SU-DHL-6 (cell line): Measurements from ENCODE around the gene ZCCHC7.

Experiments used
- H2AFZ ChIP-seq: fragments of 200-600 bp; sonication (generic); 2 replicates; pipeline ENCODE4 v1.6.1; 2014; ENCODE audit warnings: low read depth, mild to moderate bottlenecking, moderate library complexity, mixed read lengths, antibody characterized with exemption, low read length; ENCODE audit not compliant: severe bottlenecking
- H3F3A ChIP-seq: fragments of 200-600 bp; shearing (Covaris generic); 2 replicates; pipeline ENCODE4 v1.6.0; 2016; ENCODE audit warnings: antibody characterized with exemption, mild to moderate bottlenecking; ENCODE audit not compliant: insufficient read depth
- H3K27ac ChIP-seq: fragments of 200-600 bp; sonication (generic); 2 replicates; pipeline ENCODE4 v1.5.1; 2016; ENCODE audit warnings: low read depth, mild to moderate bottlenecking, low read length, moderate library complexity, mixed read lengths
- H3K27me3 ChIP-seq: fragments of 200-600 bp; sonication (generic), shearing (Covaris generic); 2 replicates; pipeline ENCODE4 v1.6.0; 2014; ENCODE audit warnings: mild to moderate bottlenecking, low read length
- H3K36me3 ChIP-seq: fragments of 200-600 bp; sonication (generic); 2 replicates; pipeline ENCODE4 v1.6.1; 2014; ENCODE audit warnings: mild to moderate bottlenecking, low read length, mixed read lengths
- H3K4me2 ChIP-seq: fragments of 300-600, 200-600 bp; shearing (Covaris generic), sonication (generic); 2 replicates; pipeline ENCODE4 v1.6.0; 2014; ENCODE audit warnings: low read length, low read depth, mild to moderate bottlenecking; ENCODE audit not compliant: poor library complexity, severe bottlenecking
- H3K4me3 ChIP-seq: fragments of 200-600 bp; sonication (generic); 2 replicates; pipeline ENCODE4 v1.5.1; 2014; ENCODE audit warnings: antibody characterized with exemption, low read length, mild to moderate bottlenecking, mixed read lengths; ENCODE audit not compliant: insufficient read depth, poor library complexity, severe bottlenecking
- H3K79me2 ChIP-seq: fragments of 200-600 bp; sonication (generic); 2 replicates; pipeline ENCODE4 v1.6.1; 2014; ENCODE audit warnings: mild to moderate bottlenecking, low read length, moderate library complexity; ENCODE audit not compliant: insufficient read depth
- H3K9ac ChIP-seq: fragments of 200-600 bp; sonication (generic); 2 replicates; pipeline ENCODE4 v1.7.0; 2014; ENCODE audit warnings: mild to moderate bottlenecking, low read length
- H3K9me2 ChIP-seq: fragments of 200-600 bp; sonication (generic); replicated peaks from 2 replicates; pipeline ENCODE4 v1.6.1; 2014; ENCODE audit warnings: low read length; ENCODE audit not compliant: insufficient read depth
- H3K9me3 ChIP-seq: fragments of 200-600 bp; sonication (generic); 2 replicates; pipeline ENCODE4 v1.6.1; 2014; ENCODE audit warnings: low read length, mixed read lengths; ENCODE audit not compliant: insufficient read depth
- H4K20me1 ChIP-seq: fragments of 200-600 bp; sonication (generic); 2 replicates; pipeline ENCODE4 v1.6.1; 2014; ENCODE audit warnings: low read depth, mild to moderate bottlenecking, antibody characterized with exemption, low read length, moderate library complexity, mixed read lengths
- EZH2phosphoT487 ChIP-seq: fragments of 200-600 bp; sonication (generic), shearing (Covaris generic); conservative IDR thresholded peaks from 2 replicates; pipeline ENCODE4 v1.6.1; 2018; ENCODE audit warnings: mild to moderate bottlenecking, antibody characterized with exemption, low read length, moderate library complexity, mixed read lengths
- TF ChIP-seq, protein P1 (sequence below): fragments of 200-600 bp; sonication (generic); IDR thresholded peaks from one replicate; pipeline ENCODE4 v1.5.1; 2017; ENCODE audit warnings: antibody characterized with exemption, mild to moderate bottlenecking, low read length, moderate library complexity; ENCODE audit not compliant: insufficient read depth, poor library complexity, severe bottlenecking

Gene ZCCHC7

DNA sequence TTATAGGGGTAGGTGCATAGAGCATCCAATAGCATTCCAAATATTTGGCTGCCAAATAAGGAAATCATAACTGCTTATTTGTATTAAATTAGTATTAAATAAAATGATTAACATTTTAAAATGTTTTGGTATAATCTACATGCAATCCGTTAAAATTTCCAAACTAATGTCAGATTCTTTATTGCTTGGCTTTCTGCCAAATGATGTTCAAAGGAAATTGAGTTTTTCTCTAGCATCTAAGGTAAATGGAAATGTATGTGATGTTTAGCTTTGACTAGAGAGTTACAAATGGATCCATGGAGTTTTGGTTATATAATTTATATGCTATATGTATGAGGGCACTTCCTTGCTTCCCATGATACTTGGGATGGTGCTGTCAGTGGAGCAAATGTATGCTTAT, 121.7 kb downstream of the ZCCHC7 start:
- TF ChIP-seq, protein P1, sequence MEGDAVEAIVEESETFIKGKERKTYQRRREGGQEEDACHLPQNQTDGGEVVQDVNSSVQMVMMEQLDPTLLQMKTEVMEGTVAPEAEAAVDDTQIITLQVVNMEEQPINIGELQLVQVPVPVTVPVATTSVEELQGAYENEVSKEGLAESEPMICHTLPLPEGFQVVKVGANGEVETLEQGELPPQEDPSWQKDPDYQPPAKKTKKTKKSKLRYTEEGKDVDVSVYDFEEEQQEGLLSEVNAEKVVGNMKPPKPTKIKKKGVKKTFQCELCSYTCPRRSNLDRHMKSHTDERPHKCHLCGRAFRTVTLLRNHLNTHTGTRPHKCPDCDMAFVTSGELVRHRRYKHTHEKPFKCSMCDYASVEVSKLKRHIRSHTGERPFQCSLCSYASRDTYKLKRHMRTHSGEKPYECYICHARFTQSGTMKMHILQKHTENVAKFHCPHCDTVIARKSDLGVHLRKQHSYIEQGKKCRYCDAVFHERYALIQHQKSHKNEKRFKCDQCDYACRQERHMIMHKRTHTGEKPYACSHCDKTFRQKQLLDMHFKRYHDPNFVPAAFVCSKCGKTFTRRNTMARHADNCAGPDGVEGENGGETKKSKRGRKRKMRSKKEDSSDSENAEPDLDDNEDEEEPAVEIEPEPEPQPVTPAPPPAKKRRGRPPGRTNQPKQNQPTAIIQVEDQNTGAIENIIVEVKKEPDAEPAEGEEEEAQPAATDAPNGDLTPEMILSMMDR, result no peak
- no peak for TF ChIP-seq EZH2phosphoT487
- Histone ChIP-seq H3K4me3 (no peak overlapping the region), H3K9ac (no peak overlapping the region), H3K27ac (peak overlapping the region; percentile 16; the same call in 1 of the 2 replicates), H3K9me3 (no peaks in the 10 kb centered on the region), H3K4me2 (peak overlapping the region; percentile 29), H3K27me3 (no peaks in the 10 kb centered on the region), H2AFZ (no peak overlapping the region), H4K20me1 (peaks cover 58% of the 10 kb centered on the region), H3K79me2 (peaks cover 100% of the 10 kb centered on the region), H3K36me3 (peaks cover 14% of the 10 kb centered on the region; the same call in 1 of the 2 replicates), H3K9me2 (no peaks in the 10 kb centered on the region), H3F3A (peaks cover 65% of the 10 kb centered on the region)

DNA sequence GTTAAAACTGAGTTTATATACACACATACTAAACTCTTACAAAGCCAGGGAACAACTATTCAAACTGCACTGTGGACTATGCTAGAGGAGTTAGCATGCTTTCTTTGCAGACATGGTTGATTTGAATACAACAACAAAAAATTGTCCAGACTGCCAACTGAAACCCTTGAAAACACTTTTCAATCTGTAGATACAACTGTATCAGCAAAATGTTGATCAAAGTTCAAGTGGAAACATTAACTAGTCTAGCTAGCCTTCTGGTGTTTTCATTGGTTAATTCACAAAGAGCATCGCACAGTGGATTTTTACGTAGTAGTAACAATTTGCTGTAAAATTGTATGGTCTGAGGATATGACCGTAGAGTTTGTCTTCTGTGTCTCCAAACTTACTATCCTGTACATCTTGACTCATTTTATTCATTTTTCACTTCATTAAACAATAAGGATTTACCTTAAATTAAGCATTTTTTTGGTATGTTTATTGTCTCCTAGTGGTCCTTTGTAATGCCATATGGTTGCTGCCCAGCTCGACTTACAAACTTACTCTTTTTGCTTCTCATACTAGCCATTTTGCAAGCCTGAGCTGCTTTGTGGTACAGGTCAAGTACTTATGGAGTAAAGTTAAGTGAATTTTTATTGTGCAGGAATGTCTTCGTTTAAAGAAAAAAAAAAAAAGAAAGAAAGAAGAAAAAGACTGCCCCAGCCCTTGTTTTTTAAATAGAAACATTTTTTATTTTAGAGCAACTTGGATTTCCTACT, 123.4 kb downstream of the ZCCHC7 start:
- Histone ChIP-seq H3K9ac (no peak overlapping the region), H3K79me2 (peaks cover 100% of the 10 kb centered on the region), H3K4me2 (peak overlapping the region; percentile 29)

DNA sequence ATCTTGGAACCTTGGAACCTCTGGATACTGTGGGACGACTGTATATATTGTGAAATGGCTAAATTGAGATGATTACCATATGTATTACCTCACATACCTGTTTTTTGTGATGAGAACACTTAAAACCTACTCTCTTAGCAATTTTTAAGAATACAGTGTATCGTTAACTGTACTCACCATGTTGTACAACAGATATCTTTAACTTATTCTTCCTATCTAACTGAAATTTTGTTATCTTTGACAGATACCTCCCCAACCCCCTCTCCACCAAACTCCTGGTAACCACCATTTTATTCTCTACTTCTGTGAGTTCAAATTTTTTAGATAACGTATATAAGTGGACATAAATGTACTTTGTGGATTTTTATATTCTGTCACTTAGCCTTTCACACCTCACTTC, 126.5 kb downstream of the ZCCHC7 start:
- Histone ChIP-seq H3K9me2 (no peaks in the 10 kb centered on the region), H3F3A (peaks cover 41% of the 10 kb centered on the region; the same call in 1 of the 2 replicates), H3K36me3 (peaks cover 30% of the 10 kb centered on the region), H3K27ac (no peak overlapping the region), H3K9ac (no peak overlapping the region), H3K4me2 (no peak overlapping the region), H3K9me3 (no peaks in the 10 kb centered on the region), H3K79me2 (peaks cover 100% of the 10 kb centered on the region), H3K27me3 (no peaks in the 10 kb centered on the region), H3K4me3 (no peak overlapping the region), H2AFZ (no peak overlapping the region), H4K20me1 (peaks cover 37% of the 10 kb centered on the region)
- TF ChIP-seq EZH2phosphoT487, result no peak

More for the DNA sequence above, 123.4 kb downstream of the ZCCHC7 start:
- no peaks in the 10 kb centered on the region for H3K9me2 ChIP-seq
- no peak overlapping the region for H3K4me3 ChIP-seq
- H3K9me3 ChIP-seq, result no peaks in the 10 kb centered on the region
- TF ChIP-seq, protein P1, result no peak
- no peak for TF ChIP-seq EZH2phosphoT487
- peaks cover 44% of the 10 kb centered on the region for H4K20me1 ChIP-seq
- no peaks in the 10 kb centered on the region for H3K27me3 ChIP-seq
- peaks cover 54% of the 10 kb centered on the region for H3F3A ChIP-seq
- peak overlapping the region; percentile 16; the same call in 1 of the 2 replicates for H3K27ac ChIP-seq
- no peak overlapping the region for H2AFZ ChIP-seq
- H3K36me3 ChIP-seq, result peaks cover 11% of the 10 kb centered on the region; the same call in 1 of the 2 replicates

DNA sequence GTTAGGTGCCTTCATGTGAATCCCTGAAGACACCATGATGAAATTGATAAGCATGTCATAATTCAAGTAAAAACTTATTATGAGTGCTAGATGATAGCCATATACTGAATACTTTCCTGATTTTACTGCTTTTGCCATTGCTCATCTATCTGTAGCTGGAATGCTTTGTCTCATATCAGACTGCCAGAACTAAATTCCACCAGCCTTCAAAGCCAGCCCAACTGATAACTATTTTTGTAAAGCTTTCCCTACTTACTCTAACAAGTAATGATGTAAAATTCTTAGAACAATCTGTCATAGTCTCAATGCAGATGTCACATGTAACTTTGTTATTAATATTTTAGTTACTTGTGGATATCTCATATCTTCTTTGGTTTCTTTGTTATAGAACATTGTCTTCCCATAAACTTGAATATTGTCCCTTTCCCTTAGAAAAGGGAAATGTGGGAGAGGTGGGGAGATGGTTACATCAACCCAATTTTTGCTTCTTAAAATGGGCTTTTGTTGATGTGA, 128.3 kb downstream of the ZCCHC7 start:
- H3K4me2 ChIP-seq, result no peak overlapping the region
- H3K9ac ChIP-seq, result no peak overlapping the region
- peak overlapping the region; percentile 17; the same call in 1 of the 2 replicates for H3K27ac ChIP-seq
- no peaks in the 10 kb centered on the region for H3K9me3 ChIP-seq
- peaks cover 46% of the 10 kb centered on the region; the same call in 1 of the 2 replicates for H3F3A ChIP-seq
- H2AFZ ChIP-seq, result no peak overlapping the region
- H3K4me3 ChIP-seq, result no peak overlapping the region
- peaks cover 99% of the 10 kb centered on the region for H3K79me2 ChIP-seq
- TF ChIP-seq, protein P1, result no peak
- no peak for TF ChIP-seq EZH2phosphoT487
- H3K36me3 ChIP-seq, result peaks cover 45% of the 10 kb centered on the region
- H3K27me3 ChIP-seq, result no peaks in the 10 kb centered on the region
- peaks cover 36% of the 10 kb centered on the region for H4K20me1 ChIP-seq
- no peaks in the 10 kb centered on the region for H3K9me2 ChIP-seq
